ENCODE measurements around the gene WDR73. TPM values are rescaled to one million over a fixed set of nuclear protein-coding genes. Genes with fewer than 3 reads are reported as not detected.
"Not testable (repeated sequence)": the region's sequence is repeated elsewhere in the genome, so short reads cannot be mapped to it uniquely, and the experiment has no call there.

The WDR73 gene
- total RNA-seq, 1 donor from 2014 or later = 25.7 TPM

GRCh38 chr15:84658080-84658787 lies 4.2 kb upstream of the WDR73 start, which contains the start of gene NMB:
Gene NMB, minus strand, starts transcription at chr15:84658199. Its CDS starts 47 bp downstream, at chr15:84658152.
- intact Hi-C loops (cut with micrococcal nuclease) = loop anchor here (1.0 kb wide), 2 partner anchors 57 to 270 kb away; no protein-coding TSS in a partner anchor

GRCh38 chr15:84657748-84658079 lies 3.6 kb upstream of the WDR73 start:
- intact Hi-C loops (cut with micrococcal nuclease) = loop anchor here (1.0 kb wide), 2 partner anchors 58 to 271 kb away; no protein-coding TSS in a partner anchor

GRCh38 chr15:84656972-84657371 lies 2.9 kb upstream of the WDR73 start:
- intact Hi-C loops (cut with micrococcal nuclease) = no loop called here

GRCh38 chr15:84654689-84655453 lies 788 bp upstream of the WDR73 start:
- intact Hi-C loops (cut with micrococcal nuclease) = loop anchor here (1.0 to 5.0 kb wide), 10 partner anchors 22 to 325 kb away; partner anchors contain the start of genes SEC11A and ZNF592

GRCh38 chr15:84653584-84653909 lies 536 bp downstream of the WDR73 start:
- intact Hi-C loops (cut with micrococcal nuclease) = loop anchor here (5.0 kb wide), 1 partner anchor 109 kb away; no protein-coding TSS in a partner anchor

- intact Hi-C loops (cut with micrococcal nuclease) = loop anchor here (5.0 kb wide), 1 partner anchor 113 kb away; no protein-coding TSS in a partner anchor
Measured at GRCh38 chr15:84649706-84650105, 4.4 kb downstream of the WDR73 start.

- intact Hi-C loops (cut with micrococcal nuclease) = no loop called here
Measured at GRCh38 chr15:84648539-84648938, 5.5 kb downstream of the WDR73 start.

- intact Hi-C loops (cut with micrococcal nuclease) = no loop called here
Measured at GRCh38 chr15:84647726-84648125, 6.4 kb downstream of the WDR73 start.

GRCh38 chr15:84645997-84646396 lies 8.1 kb downstream of the WDR73 start:
- intact Hi-C loops (cut with micrococcal nuclease) = no loop called here

GRCh38 chr15:84645496-84645895 lies 8.6 kb downstream of the WDR73 start:
- intact Hi-C loops (cut with micrococcal nuclease) = no loop called here

GRCh38 chr15:84643838-84644237 lies 10.2 kb downstream of the WDR73 start:
- intact Hi-C loops (cut with micrococcal nuclease) = no loop called here

- intact Hi-C loops (cut with micrococcal nuclease) = not testable (repeated sequence)
Measured at GRCh38 chr15:84642640-84643039, 11.4 kb downstream of the WDR73 start.

- intact Hi-C loops (cut with micrococcal nuclease) = not testable (repeated sequence)
Measured at GRCh38 chr15:84641871-84642270, 12.2 kb downstream of the WDR73 start.

GRCh38 chr15:84638103-84638502 lies 16.0 kb downstream of the WDR73 start:
- intact Hi-C loops (cut with micrococcal nuclease) = no loop called here

GRCh38 chr15:84634228-84634837 lies 19.8 kb downstream of the WDR73 start:
- intact Hi-C loops (cut with micrococcal nuclease) = loop anchor here (1.0 kb wide), 1 partner anchor 294 kb away; no protein-coding TSS in a partner anchor

GRCh38 chr15:84633311-84634227 lies 20.5 kb downstream of the WDR73 start:
- intact Hi-C loops (cut with micrococcal nuclease) = loop anchor here (1.0 kb wide), 4 partner anchors 21 to 295 kb away; partner anchors contain the start of genes SEC11A and WDR73

GRCh38 chr15:84631706-84632272 lies 22.3 kb downstream of the WDR73 start:
- intact Hi-C loops (cut with micrococcal nuclease) = loop anchor here (1.0 kb wide), 1 partner anchor 81 kb away; no protein-coding TSS in a partner anchor

- intact Hi-C loops (cut with micrococcal nuclease) = no loop called here
Measured at GRCh38 chr15:84629033-84629432, 25.1 kb downstream of the WDR73 start.

- intact Hi-C loops (cut with micrococcal nuclease) = no loop called here
Measured at GRCh38 chr15:84625123-84625522, 29.0 kb downstream of the WDR73 start.

GRCh38 chr15:84624359-84624758 lies 29.7 kb downstream of the WDR73 start:
- intact Hi-C loops (cut with micrococcal nuclease) = no loop called here

Measured in T-helper 1 cell treated with Interleukin-12 subunit alpha and Interleukin-12 subunit beta and Interleukin-4 antibody, amounts not matched to agents 30 ng/mL and 1 ng/mL, for 36 hours (primary cell).